HG03159 (cell line): ENCODE results near the gene TMEM165.

Experiments used
- ATAC-seq: cut with Tn5 transposase; IDR thresholded peaks from one replicate; pipeline ENCODE4 v1.9.1; 2021; ENCODE audit warnings: mild to moderate bottlenecking, moderate library complexity; ENCODE audit not compliant: unreplicated experiment

The TMEM165 gene

DNA sequence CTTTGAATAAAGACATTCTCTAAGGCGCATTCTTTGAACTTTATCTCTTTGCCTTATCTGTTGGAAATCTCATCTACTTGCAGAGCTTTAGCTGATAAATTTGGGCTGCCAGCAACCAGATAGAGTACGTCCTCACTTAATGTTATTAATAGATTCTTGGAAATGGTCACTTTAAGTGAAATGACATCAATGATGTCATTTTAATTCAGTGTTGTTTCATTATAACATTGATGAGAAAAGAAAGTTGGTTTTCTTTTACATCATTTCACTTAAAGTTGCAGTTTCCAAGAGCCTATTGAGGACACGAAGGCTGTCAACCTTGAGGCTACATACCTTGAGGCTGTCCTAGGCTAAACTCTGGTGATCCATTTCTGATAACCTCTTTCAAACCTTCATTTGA lies 9.3 kb downstream of the TMEM165 start:
- ATAC-seq, result no peak

- no peak for ATAC-seq
Observed at GRCh38 chr4:55406545-55406944, 10.8 kb downstream of the TMEM165 start.

GRCh38 chr4:55407119-55407518 lies 11.4 kb downstream of the TMEM165 start:
- no peak for ATAC-seq

- no peak for ATAC-seq
Observed at GRCh38 chr4:55407764-55408163, 12.0 kb downstream of the TMEM165 start.

GRCh38 chr4:55409468-55410171 lies 13.9 kb downstream of the TMEM165 start:
- ATAC-seq, result no peak

DNA sequence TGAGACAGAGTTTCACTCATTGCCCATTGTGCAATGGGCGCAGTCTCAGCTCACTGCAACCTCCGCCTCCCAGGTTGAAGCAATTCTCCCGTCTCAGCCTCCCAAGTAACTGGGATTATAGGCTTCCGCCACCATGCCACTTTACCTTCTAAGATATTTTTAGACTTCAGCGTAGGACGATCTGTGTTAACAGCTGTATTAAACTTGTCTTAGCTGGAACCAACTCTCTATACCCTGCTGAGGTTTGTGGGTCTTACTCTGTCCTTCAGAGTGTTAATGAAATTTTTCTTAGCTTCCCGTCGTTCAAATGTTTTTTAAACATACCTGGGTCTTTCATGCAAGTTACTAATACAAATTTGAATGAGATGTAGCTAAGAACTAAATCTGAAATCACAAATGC lies 14.7 kb downstream of the TMEM165 start:
- no peak for ATAC-seq

DNA sequence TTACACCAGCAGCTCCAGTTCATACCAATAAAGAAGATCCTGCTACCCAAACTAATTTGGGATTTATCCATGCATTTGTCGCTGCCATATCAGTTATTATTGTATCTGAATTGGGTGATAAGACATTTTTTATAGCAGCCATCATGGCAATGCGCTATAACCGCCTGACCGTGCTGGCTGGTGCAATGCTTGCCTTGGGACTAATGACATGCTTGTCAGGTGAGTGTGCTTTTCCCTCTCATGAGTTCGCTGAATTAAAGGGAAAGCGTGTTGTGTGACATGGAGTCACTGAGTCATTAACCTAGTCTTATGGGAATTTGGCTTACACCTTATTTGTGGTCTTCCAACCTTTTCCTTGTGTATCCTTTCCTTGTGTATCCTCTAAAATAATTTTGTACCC lies 15.9 kb downstream of the TMEM165 start:
- ATAC-seq, result no peak

GRCh38 chr4:55416176-55416575 lies 20.4 kb downstream of the TMEM165 start:
- ATAC-seq, result no peak

GRCh38 chr4:55424791-55425190 lies 29.0 kb downstream of the TMEM165 start:
- ATAC-seq, result no peak

GRCh38 chr4:55431710-55432336 lies 36.1 kb downstream of the TMEM165 start:
- no peak for ATAC-seq

- ATAC-seq, result peak; percentile 54
Observed at GRCh38 chr4:55435141-55435841, 39.5 kb downstream of the TMEM165 start.

GRCh38 chr4:55437356-55437796 lies 41.6 kb downstream of the TMEM165 start:
- ATAC-seq, result no peak

- ATAC-seq, result no peak
Observed at GRCh38 chr4:55437823-55438222, 42.1 kb downstream of the TMEM165 start.

GRCh38 chr4:55438314-55438713 lies 42.6 kb downstream of the TMEM165 start:
- ATAC-seq, result no peak

- no peak for ATAC-seq
Observed at GRCh38 chr4:55439023-55439422, 43.3 kb downstream of the TMEM165 start.

DNA sequence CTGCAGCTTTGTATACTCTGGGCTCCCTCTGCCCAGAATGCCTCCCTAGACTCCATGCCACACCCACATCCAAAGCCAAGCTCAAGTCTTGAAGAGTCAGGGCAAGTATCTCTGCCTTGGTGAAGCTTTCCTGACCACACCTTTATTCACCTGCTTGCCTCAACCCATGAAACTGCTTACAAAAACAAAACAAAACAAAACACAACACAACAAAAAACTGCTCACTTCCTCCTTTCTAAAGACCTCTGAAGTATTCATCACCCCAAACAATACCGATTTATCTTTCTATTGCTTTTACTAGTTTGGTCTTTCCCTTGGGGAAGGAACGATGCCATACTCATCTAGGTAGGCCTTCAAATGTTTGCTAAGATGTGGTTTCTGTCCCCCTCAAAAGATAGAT lies 45.0 kb downstream of the TMEM165 start:
- ATAC-seq, result peak; percentile 47

GRCh38 chr4:55442541-55442940 lies 46.8 kb downstream of the TMEM165 start:
- no peak for ATAC-seq

DNA sequence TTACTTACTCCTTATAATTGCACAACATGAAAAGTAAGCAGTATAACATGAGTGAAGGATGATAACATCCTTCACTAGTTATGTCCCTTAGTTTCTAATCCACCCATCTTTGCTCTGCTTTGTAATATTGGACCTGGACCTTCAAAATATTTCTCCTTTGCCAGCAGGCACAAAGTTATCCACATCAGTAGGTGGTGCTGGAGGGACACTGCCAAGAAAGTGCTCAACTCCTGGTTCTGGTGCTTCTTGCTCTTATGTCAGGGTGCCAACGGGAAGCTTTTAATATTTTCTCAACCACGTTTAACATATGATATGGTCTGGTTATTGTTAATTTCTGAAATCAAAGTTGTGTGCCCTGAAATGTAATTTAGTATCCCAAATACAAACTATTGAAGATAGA lies 49.1 kb downstream of the TMEM165 start:
- ATAC-seq, result no peak

GRCh38 chr4:55445921-55446577 lies 50.3 kb downstream of the TMEM165 start:
- ATAC-seq, result no peak

DNA sequence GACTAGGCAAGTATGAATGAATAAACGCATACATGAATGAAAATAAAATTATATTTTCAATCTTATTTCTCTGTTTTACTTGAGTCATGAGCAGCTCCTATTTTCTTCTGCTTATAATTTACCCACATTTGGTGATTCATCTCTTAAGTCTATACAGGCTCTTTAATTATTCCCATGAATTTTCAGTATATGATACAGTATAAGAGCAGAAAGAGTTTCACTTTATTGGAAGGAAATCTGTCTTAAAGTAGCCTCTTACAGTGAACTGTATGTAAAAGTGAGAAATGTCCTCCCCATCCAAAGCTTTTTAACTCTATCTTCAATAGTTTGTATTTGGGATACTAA lies 50.8 kb downstream of the TMEM165 start:
- ATAC-seq, result no peak

GRCh38 chr4:55447108-55447708 lies 51.5 kb downstream of the TMEM165 start:
- ATAC-seq, result no peak
